GM12873 (cell line): Measurements from ENCODE around the gene SLC16A6.

Experiments used
- TF ChIP-seq, protein P1 (sequence below): IDR thresholded peaks from 2 replicates; pipeline ENCODE4 v1.5.1; 2012; ENCODE audit warnings: low read depth, mild to moderate bottlenecking, moderate library complexity, low read length, control low read depth; ENCODE audit not compliant: insufficient read depth; ENCODE audit errors: missing control alignments

SLC16A6 gene

GRCh38 chr17:68319410-68320162 lies 28.7 kb upstream of the SLC16A6 start:
- TF ChIP-seq, protein P1, sequence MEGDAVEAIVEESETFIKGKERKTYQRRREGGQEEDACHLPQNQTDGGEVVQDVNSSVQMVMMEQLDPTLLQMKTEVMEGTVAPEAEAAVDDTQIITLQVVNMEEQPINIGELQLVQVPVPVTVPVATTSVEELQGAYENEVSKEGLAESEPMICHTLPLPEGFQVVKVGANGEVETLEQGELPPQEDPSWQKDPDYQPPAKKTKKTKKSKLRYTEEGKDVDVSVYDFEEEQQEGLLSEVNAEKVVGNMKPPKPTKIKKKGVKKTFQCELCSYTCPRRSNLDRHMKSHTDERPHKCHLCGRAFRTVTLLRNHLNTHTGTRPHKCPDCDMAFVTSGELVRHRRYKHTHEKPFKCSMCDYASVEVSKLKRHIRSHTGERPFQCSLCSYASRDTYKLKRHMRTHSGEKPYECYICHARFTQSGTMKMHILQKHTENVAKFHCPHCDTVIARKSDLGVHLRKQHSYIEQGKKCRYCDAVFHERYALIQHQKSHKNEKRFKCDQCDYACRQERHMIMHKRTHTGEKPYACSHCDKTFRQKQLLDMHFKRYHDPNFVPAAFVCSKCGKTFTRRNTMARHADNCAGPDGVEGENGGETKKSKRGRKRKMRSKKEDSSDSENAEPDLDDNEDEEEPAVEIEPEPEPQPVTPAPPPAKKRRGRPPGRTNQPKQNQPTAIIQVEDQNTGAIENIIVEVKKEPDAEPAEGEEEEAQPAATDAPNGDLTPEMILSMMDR, result no peak

DNA sequence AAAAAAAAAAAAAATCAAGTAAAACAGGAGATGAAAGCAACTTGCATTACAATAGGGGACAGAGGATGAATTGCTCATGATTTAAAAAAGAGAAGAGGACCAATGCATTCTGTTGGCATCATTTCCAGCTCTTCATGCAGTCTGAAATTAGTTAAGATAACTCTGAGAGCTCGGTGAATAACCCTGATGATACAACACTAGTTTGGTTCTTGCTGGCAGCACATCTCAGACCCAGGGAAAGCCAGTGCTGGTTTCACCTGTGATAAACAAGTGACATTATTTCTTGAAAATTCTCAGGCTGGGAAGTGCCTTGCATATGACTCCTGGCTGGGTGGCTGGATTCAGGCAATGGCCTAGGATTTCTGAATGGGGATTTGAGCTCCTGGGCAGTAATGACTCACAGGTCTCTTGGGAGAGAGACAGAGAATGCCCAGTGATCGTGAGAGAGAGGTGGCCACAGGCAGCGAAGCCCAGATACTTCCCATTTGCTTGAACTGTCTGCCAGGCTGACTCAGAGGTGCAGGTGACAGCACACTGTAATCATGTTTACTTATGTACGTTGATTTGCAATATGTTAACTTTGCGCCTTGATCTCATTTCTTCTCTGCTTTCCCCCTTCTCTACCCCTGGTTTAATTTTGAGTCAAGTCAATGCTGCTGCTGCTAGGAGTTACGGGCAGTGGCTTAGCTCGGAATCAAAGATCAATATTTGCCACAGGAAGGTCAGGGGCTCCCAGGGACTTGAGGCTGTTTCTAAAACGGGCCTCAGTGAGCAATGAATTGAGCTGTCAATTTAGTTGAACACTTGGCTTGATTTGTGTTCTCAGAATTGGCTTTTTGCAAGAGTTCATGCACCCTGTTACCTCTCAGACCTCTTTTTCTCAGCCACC lies 27.4 kb upstream of the SLC16A6 start:
- TF ChIP-seq, protein P1, result no peak

GRCh38 chr17:68317458-68317857 lies 26.5 kb upstream of the SLC16A6 start:
- TF ChIP-seq, protein P1, result no peak

- TF ChIP-seq, protein P1, result no peak
Observed at GRCh38 chr17:68315930-68316329, 25.0 kb upstream of the SLC16A6 start.

DNA sequence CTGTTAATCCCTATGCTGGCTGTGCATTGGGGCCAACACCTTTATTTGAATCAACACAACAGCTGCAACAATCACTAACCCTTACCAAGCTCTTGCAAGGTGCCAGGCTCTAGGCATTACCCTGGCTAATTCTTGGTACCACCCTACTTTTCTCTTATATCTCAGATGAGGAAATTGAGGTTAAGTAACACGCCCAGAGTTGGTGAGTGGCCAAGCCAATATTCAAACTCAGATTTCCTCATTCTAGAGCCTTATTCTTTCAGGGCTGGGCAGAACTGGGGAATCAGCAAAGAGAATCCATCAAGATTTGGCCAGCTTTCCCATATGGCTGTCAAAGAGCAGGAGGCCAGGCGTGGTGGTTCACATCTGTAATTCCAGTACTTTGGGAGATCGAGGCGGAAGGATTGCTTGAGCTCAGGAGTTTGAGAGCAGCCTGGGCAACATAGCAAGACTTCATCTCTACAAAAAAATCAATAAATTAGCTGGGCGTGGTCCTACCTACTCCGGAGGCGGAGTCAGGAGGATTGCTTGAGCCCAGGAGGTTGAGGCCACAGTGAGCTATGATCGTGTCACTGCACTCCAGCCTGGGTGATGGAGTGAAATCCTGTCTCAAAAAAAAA lies 24.1 kb upstream of the SLC16A6 start:
- TF ChIP-seq, protein P1, result no peak

GRCh38 chr17:68310152-68310551 lies 19.2 kb upstream of the SLC16A6 start:
- TF ChIP-seq, protein P1, result no peak

DNA sequence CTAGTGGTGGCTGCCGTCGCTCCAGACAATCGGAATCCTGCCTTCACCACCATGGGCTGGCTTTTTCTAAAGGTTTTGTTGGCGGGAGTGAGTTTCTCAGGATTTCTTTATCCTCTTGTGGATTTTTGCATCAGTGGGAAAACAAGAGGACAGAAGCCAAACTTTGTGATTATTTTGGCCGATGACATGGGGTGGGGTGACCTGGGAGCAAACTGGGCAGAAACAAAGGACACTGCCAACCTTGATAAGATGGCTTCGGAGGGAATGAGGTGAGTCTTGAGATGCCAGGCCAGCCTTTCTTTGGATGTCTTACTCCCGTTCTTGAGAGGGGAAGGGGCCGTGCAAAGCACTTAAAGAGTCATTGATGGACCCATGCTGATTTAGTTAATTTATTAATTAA lies 16.5 kb upstream of the SLC16A6 start:
- TF ChIP-seq, protein P1, result no peak
